GM12864 (cell line): ENCODE data around the gene TNFAIP2.

Source experiments
- DNase-seq: peaks from one replicate; pipeline ENCODE4 v3.0.0-alpha.2; 2011; ENCODE audit warnings: low read depth
- H3K4me3 ChIP-seq: 2 replicates; pipeline ENCODE4 v1.5.1; 2011; ENCODE audit warnings: mild to moderate bottlenecking, low read depth, low read length, control low read depth
- CTCF ChIP-seq: IDR thresholded peaks from 2 replicates; pipeline ENCODE4 v1.5.1; 2011; ENCODE audit warnings: low read depth, mild to moderate bottlenecking, moderate library complexity, low read length, control low read depth, inconsistent platforms; ENCODE audit errors: missing control alignments

TNFAIP2 gene

GRCh38 chr14:103178521-103178920 lies 55.3 kb downstream of the TNFAIP2 start:
- no peak for DNase-seq
- no peak for TF ChIP-seq CTCF
- H3K4me3 ChIP-seq, result no peak overlapping the region

- no peak overlapping the region for H3K4me3 ChIP-seq
- no peak for DNase-seq
- no peak for TF ChIP-seq CTCF
Observed at GRCh38 chr14:103179094-103179493, 55.8 kb downstream of the TNFAIP2 start.

- no peak for DNase-seq
- no peak for TF ChIP-seq CTCF
- H3K4me3 ChIP-seq, result no peak overlapping the region
Observed at GRCh38 chr14:103180331-103180730, 57.1 kb downstream of the TNFAIP2 start.

- TF ChIP-seq CTCF, result no peak
- no peak overlapping the region for H3K4me3 ChIP-seq
- DNase-seq, result no peak
Observed at GRCh38 chr14:103184046-103184445, 60.8 kb downstream of the TNFAIP2 start.

- peak; percentile 5 for DNase-seq
- no peak overlapping the region for H3K4me3 ChIP-seq
- peak; percentile 61 for TF ChIP-seq CTCF
Observed at GRCh38 chr14:103185051-103186029, 62.1 kb downstream of the TNFAIP2 start.

- TF ChIP-seq CTCF, result no peak
- no peak for DNase-seq
- no peak overlapping the region for H3K4me3 ChIP-seq
Observed at GRCh38 chr14:103186241-103186822, 63.1 kb downstream of the TNFAIP2 start.
